C4-2B (cell line): ENCODE measurements around the gene BMP2.

Experiments
- CTCF ChIP-seq: fragments of 450-650 bp; conservative IDR thresholded peaks from 2 replicates; pipeline ENCODE4 v1.5.1; 2017; ENCODE audit warnings: mild to moderate bottlenecking
- ZFX ChIP-seq: fragments of 450-650 bp; IDR thresholded peaks from 2 replicates; pipeline ENCODE4 v1.6.1; 2017

- TF ChIP-seq CTCF = no peak
- TF ChIP-seq ZFX = no peak
Measured at GRCh38 chr20:6767126-6767535, 355 bp upstream of the BMP2 start.
